NCI-H2171 (cell line): ENCODE results near the gene IRX4.
"Not testable (repeated sequence)": the region's sequence is repeated elsewhere in the genome, so short reads cannot be mapped to it uniquely, and the experiment has no call there.

ENCODE experiments used
- DNase-seq: peaks from one replicate; lab custom pipeline; 2025; lab: John Stamatoyannopoulos, UW

The IRX4 gene

DNA sequence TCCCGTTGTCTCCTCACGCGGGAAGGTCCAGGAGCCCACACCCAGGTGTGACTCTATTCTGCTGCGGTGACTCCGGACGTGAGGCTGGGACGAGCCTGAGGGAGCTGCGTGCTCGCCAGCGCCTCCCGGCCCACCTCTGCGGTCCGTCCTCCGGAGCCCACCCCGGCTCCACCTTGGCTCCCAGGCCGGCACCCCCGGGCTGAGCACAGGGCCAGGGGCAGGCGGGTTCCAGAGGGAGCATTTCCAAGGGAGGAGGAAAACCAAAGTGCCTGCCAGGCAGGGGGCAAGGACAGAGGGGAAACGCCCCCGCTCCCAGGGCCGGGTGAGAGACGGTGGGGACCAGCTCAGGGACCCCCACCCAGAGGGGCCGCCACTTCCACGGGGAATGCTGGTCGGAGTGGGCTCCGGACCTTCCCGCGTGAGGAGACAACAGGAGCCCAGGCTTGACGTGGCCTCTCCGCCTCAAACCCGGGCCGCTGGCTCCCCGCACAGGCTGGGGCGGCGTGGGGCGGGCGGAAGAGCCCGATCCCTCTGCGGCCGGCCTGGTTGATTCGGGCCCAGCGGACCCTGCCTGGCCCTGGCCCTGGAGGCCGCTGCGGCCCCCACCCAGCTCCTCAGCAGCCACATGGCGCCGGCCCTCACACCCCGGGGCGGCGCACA, 26.0 kb downstream of the IRX4 start:
- DNase-seq: no peak

DNA sequence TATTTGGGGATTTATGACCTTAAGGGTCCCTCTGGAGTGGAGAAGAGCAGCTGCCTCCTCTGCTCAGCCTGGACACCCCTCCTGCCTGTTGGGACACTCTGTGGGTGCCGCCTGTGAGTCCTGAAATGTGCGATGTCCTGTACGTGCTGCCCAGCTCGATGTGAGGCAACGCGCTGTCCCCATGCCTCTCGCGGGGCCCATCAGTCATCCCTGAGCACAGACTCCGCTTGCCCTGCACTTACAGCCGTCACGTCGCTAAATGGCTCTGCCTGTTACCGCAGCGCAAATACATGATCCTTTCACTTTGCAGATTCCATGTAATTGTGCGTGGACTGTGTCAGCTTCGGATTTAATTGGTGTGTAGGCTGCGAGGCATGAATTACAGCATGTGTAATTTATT, 27.1 kb downstream of the IRX4 start:
- DNase-seq: no peak

DNA sequence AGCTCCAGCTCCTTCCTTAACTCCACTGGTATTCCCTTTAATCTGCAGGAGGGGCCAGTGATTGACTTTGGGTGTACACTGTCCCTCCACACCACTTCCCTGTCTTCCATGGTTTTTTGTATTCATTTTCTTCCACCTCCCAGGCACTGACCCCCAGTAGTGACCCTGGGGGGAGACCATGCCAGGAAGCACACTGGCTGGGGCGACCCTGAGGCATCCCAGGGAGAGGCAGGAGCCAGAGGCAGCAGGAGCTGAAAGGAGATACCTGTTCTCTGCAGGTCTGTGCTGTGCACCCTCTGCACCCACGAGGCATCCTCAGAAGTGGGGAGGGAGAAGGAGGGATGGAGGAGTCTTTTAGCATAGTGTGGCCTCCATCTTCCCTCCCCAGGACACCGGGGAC, 27.6 kb downstream of the IRX4 start:
- DNase-seq: no peak

DNA sequence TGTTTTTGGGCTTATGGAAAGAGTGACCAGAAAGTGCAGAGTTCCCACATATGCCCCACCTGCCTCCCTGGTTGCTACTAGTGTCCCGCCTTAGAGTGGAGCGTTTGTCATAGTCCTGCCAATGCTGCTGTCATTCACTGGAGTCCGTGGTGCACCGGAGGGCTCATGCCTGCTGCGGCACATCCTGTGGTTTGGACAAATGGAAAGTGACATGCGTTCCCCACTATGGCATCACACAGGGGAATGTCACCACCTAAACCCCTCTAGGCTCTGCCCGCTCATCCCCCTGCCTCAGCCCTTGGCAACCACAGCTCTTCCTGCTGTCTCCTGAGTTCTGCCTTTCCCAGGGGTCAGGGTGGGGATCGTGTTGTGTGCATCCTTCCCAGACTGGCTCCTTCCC, 29.2 kb downstream of the IRX4 start:
- DNase-seq: no peak

DNA sequence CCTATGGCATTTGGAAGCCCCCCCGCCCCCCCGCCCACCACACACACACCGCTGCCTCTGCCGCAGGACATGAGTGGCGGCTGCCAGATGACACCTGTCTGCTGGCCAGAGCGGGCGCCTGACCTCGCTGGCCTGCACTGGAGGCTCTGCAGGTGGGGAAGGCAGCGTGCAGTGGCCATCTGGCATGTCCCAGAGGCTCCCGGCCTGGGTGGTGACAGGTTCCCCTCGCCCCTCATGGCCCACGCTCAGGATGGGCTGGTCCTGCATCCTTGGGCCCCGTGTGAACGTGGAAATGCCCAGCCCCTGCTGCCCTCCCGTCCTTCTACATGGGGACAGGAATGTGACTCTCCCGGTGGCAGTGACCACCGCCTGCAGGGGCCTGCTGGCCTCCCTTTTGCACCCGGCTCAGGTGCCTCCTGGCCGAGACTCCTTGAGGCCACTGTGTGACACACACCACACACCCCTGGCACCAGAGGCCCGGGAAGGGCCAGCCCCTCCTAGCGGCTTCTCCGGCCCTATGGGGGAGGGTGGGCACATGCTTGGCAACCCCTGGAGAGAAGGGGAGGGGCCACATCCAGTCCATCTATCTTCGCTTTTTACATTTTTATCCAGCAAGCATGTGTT, 30.3 kb downstream of the IRX4 start:
- DNase-seq: no peak

DNA sequence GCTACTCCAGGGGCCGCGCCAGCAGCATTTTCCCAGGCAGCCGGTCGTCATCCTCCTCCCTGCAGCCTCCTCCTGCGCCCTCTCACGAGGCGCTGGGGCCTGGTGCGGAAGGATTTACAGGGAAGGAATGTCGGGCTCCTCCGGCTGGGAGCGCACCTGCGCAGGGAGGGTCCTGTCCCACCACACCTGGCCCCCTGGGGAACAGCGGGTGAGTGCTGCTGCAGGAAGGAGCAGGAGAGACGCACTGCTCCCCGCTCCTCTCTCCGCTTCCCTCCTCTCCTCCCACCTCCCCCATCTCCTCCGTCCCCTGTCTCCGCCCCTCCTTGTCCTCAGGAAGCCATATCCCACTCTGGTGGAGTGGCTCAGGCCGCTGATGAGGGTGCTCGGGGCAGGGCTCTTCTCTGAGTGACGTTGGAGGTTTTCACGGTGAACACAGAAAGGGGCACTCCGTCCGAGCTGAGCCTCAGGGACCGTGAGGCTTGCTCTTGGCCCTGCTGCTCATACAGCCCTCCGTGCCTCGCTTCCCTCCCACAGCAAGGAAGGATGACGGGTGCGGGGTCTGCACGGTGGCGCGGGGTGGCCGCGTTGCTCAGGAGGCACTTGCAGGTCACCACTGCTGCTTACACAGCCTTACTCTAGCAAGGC, 31.3 kb downstream of the IRX4 start:
- no peak for DNase-seq

DNA sequence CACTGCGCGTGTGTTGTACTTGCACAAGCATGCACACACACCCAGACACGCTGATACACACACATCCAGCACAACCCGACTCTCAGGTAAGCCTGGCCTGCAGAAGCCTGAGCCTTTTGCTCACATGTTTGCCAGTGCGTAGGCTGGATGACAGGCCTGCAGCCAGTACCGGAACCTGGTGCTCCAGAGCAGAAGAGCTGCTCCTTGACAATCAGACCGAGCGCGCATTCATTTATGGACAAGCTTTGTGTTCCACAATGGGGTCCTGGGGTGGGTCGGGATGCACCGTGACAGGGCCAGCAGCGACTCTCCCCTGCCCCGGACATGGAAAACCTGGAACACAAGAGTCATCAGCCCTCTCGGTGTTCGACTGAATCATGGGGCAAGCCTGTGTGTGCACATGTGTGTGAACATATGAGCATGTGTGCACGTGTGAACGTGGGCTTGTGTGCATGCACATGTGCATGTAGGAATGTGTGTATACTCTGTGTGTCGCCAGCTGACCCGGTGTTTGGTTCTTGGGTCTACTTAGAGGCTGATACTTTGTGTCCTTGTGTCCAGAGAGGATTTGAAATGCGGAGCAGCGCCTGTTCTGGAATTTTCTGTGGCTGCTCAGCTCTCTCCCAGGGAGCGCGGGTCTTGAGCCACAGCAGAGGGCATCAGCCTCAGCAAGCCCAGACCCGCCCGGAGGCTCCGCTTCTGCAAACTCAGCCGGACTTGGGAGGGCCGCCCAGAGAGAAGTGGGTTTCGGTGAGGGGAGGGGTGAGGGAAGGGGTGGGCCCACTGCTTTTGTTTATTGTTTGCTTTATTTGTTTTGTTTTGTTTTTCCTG, 32.2 kb downstream of the IRX4 start:
- no peak for DNase-seq

DNA sequence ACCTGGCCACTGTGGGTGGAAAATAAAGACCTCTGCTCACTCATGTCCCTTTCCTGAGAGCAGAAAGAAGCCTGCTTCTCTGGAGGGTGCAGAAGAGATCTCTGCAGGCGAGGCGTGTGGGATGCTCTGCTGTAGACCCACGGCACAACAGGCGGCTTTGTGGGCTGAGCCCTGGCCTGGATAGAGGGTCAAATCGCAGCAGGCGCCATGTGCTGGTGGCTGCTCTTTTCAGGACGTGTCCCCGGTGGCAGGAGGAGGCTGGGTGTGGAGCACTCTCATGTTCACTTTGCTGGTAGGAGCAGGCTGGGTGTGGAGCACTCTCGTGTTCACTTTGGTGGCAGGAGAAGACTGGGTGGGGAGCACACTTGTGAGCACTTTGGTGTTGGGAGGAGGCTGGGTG, 35.1 kb downstream of the IRX4 start:
- no peak for DNase-seq

DNA sequence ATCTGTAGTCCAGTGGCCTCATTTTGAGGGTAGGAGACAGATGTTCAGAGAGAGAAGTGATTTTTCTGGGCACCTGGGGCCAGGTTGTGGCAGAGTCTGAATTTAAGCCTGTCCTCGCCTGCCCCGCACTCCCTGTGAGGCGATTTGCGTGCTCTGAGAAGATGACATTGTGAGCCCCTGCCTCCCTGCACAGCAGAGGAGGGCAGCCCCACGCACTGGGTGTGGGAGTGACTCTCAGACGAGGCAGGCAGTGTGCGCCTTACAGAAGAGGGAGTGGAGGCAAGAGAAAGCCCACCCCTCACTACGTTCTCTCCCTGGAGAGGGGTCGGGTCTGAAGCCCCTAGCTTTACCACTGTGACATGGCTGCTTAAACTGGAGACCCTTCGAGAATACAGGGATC, 35.7 kb downstream of the IRX4 start:
- no peak for DNase-seq

DNA sequence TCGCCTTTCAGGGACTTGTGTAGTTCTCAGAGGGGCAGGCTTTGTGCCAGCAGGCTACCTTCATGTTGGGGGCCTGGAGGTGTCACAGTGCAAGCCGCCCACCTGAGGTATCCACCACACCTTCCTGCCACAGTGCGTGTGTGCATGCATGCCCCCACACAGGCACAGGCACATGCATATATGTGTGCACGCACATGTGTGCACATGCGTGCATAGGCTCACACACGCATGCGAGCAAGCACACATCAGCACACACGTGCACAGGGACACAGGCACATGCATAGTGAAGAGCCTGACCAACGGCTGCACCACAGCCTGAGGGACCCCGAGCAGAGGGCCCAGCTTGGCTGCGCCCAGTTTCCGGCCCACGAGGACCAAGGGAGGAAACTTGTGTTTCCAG, 36.1 kb downstream of the IRX4 start:
- DNase-seq: no peak

DNA sequence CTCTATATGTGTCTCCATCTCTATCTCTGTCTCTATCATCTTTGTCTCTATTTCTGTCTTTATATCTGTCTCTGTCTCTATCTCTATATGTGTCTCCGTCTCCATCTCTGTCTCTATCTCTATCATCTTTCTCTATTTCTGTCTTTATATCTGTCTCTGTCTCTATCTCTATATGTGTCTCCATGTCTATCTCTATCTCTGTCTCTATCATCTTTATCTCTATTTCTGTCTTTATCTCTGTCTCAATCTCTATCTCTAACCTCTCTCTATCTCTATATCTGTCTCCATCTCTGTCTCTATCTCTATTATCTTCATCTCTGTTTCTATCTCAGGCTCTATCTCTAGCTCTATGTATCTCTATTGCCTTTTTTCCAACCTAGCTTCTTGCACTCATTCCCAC, 37.0 kb downstream of the IRX4 start:
- no peak for DNase-seq

DNA sequence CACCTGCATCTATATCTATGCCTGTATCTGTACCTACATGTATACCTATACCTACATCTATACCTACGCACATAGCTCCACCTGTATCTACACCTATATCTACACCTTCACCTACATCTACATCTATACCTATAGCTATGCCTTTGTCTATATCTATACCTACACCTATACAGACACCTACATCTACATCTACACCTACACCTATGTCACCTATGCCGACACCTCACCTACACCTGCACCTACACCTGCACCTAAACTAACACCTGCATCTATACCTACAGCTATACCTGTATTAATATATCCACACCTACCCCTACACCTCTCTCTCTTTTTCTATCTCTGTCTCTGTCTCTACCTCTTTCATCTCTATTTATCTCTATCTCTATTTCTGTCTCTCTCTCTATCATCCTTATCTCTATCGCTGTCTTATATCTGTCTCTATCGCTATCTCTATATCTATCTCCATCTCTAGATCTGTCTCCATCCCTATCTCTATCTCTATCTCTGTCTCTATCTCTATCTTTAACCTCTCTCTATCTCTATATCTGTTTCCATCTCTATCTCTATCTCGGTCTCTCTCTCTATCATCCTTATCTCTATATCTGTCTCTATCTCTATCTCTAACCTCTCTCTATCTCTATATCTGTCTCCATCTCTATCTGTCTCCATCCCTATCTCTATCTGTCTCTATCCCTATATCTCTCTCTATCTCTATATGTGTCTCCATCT, 37.9 kb downstream of the IRX4 start:
- no peak for DNase-seq

DNA sequence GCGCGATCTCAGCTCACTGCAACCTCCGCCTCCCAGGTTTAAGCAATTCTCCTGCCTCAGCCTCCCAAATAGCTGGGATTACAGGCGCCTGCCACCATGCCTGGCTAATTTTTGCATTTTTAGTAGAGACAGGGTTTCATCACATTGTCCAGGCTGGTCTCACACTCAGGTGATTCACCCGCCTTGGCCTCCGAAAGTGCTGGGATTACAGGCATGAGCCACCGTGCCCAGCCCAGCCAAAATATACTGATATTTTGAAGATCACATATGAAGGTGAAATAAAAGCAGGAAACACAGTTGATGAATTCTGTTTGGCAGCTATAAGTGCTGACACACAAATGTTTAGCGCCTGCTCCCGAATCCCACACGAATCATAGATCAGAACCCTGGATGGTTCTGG, 39.0 kb downstream of the IRX4 start:
- DNase-seq: not testable (repeated sequence)

DNA sequence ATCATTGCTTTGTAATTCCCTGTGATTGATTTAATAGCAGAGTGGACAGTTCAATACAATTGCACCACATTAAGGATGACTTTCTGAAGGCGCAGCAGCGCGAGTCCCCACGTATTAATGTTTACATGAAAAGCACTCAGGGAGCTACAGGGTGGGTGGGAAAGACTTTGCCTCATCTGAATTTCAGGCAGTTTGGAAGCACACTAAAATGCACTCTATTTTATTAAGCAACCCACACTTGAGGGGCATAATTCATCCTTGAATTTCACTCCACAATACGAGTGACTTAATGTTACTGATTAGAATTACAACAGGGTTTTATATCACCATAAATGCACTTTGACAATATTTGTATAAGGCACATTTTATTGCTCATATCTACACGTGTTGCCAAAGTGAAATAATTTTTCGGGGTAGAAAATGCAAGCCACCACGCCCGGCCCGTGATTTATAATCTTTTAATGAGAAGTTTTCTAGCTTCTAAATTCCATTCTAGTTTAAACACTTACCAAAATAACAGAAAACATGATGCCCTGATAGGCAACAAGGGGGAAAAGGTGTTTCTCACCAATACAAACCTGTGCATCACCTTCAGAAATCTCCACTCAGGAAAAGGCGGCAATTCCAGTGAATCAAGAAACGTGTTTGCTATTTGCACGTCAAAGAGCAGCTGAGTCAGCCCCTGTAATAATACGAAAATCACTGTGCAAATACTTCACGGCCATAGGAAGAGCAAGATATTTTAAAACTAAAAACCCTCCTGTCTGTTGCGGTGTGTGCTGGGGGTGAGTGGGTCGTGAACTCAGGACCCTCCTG, 40.5 kb downstream of the IRX4 start:
- DNase-seq: no peak

DNA sequence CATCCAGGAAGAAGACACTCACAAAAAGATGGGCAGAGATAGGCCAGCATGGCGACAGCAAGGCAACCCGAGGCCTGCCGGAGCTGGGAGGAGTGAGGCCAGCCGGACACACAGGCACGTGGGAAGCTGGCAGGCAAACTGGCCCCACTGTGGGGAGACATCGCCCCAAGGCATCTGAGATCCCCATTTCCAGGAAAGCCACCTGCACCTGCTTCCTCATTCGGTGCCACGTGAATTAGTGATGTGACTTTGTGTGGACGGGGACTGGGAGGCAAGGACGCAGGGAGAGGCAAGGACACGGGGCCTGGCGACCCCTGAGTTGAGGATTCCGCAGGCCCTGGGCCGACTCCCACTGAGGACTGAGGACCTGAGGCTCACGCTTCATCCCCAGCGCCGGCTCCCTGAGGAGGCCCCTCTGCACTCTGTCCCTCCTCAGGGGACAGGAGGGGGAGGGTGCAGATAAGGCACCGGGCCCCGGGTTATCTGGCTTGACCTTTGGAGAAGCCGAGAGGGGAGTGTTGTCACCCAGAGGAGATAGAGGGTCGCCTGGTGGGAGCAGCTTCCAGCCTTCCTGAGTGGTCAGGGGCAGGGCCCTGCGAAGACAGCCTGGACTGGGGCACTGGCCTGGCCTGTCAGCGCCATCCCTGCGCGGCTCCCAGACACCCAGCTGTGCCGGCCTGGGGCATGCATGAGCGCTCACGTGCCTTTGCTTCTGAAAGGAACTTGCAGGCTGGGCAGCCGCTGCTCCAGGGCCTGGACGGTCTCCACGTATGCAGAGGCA, 41.8 kb downstream of the IRX4 start:
- no peak for DNase-seq

DNA sequence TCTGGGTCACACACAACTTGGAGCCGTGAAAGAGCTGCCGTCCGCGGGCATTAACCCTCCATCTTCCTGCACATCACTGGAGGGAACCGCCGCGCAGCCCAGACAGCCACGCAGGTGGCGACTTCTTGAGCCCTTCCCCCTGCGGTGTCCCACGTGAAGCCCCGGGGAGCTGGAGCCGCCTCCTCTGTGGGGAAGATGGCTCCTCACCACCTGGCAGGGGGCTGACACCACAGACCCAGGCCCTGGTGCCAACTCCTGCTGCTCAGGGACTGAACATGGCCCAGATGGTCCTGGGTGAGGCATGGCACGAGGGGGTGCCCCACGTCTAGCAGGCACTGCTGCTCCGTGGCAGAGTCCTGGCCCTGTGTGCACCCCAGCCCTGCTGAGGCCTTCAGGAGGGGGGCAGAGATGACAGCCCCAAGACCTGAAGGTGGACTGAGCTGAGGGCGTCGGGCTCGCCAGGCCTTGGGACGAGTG, 42.6 kb downstream of the IRX4 start:
- no peak for DNase-seq

DNA sequence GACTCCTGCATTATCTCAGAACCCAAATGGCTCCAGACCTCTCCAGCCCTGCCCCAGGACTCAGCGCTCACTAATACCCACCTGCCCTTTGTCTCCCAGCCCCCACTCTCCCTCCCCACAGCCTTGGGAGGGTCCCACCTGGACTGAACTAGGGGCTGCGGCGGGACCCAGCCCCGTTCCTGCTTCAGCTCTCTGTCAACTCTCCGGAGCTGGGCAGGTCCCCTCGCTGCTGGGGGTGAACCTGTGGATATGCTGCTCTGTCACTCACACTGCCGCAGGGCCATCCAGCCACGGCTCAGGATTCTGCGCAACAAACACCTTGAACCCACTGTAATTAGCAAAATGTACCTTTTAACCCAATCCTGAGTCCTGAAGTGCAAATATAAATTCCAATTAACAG, 44.7 kb downstream of the IRX4 start:
- no peak for DNase-seq

DNA sequence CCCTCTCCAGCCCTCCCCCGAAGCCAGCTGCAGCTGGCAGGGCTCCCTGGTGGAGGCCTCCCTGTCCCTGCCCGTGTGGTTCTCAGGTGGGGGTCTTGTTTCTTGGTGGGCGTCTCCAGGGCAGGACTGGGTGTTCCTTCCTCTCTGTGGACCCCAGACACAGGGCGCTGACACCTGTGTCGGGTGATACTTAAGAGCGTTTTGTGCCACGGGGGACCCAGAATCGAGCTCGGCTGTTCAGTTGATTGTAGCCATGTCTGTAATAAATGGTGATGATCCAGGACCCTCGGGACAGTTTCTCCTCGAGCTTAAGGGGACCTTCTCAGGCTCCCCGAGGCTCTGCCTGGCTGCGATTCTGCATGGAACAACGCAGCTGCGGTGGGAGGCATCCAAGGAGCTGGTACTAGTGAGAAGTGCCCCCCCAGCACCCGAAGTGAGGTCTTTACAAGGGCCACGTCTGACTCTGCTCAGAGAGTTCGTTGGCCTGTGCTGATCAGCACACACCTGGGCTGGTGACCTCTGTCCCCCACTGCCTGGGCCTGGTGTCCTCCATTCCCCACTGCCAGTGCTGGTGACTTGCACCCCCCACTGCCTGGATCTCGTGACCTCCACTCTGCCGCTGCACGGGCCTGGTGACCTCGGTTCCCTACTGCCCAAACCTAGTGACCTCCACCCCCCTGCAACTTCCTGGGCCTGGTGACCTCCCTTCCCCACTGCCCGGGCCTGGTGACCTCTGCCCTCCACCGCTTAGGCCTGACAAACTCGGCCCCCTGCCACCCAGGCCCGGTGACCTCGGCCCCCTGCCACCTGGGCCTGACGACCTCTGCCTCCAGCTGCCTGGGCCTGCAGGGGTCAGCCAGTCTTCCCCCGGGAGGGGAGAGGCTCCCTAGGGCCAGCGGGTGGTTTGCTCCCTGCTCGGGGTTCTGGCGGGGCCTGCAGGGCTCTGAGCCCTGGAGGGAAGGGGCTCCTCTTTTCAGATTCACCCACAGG, 45.5 kb downstream of the IRX4 start:
- DNase-seq: no peak
